OCI-M2 (cell line): ENCODE measurements around the gene KRIT1.

Experiments used
- DNase-seq: peaks from one replicate; lab custom pipeline; 2025; ENCODE audit not compliant: unreplicated experiment; lab: John Stamatoyannopoulos, UW

KRIT1 gene

GRCh38 chr7:92156990-92157389 lies 88.7 kb downstream of the KRIT1 start:
- no peak for DNase-seq

- DNase-seq: no peak
These were observed 90.5 kb downstream of the KRIT1 start for GRCh38 chr7:92155108-92155739.

GRCh38 chr7:92150450-92151017 lies 95.2 kb downstream of the KRIT1 start:
- no peak for DNase-seq

GRCh38 chr7:92149736-92150239 lies 95.9 kb downstream of the KRIT1 start:
- DNase-seq: no peak
